Colonic mucosa (tissue), 4 donors: Measurements from ENCODE around the gene KIF21A. TPM values are rescaled to one million over a fixed set of nuclear protein-coding genes. Genes with fewer than 3 reads are reported as not detected.
A peak's percentile ranks its signal among the peaks of the same experiment; 100 is the strongest.

Source experiments
- DNase-seq: peaks from one replicate; pipeline ENCODE4 v3.0.0-alpha.2; 2020
- H3K27ac ChIP-seq: fragments of 200-600 bp; one replicate; pipeline ENCODE4 v1.8.0; 2021
- H3K27me3 ChIP-seq: fragments of 200-600 bp; one replicate; pipeline ENCODE4 v1.8.0; 2021
- H3K36me3 ChIP-seq: fragments of 200-600 bp; one replicate; pipeline ENCODE4 v1.8.0; 2021
- H3K4me1 ChIP-seq: fragments of 200-600 bp; one replicate; pipeline ENCODE4 v1.8.0; 2021; ENCODE audit warnings: mild to moderate bottlenecking
- H3K4me3 ChIP-seq: fragments of 200-600 bp; one replicate; pipeline ENCODE4 v1.8.0; 2021
- H3K9ac ChIP-seq, 2 donors: one replicate each; pipeline ENCODE4 v1.7.0; 2013; ENCODE audit warnings: control low read depth in 2 of 2, low read depth in 2 of 2, low read length in 2 of 2
- H3K9me3 ChIP-seq: fragments of 200-600 bp; one replicate; pipeline ENCODE4 v1.8.0; 2021
- CTCF ChIP-seq: fragments of 200-600 bp; IDR thresholded peaks from one replicate; pipeline ENCODE4 v1.8.0; 2022; ENCODE audit warnings: antibody characterized with exemption, mild to moderate bottlenecking
- intact Hi-C: fragments of 100-400 bp; cut with DNase I; formaldehyde crosslinking; loops from one replicate; pipeline ENCODE4 v1.14.1; 2022
- total RNA-seq, 2 donors: library from RNA; stranded (reverse); fragmentation: NEBNext Ultra II Directional in 1 of 2; extraction: Animal tissue kit (Norgen Biotek cat#: 25700) in 1 of 2; gene quantifications; one replicate each; pipeline ENCODE4 v1.2.1, GENCODE V29; 2021
- donor health status: healthy.
- donor health status: DM: no; HTN: no; CAD: no.
- donor health status: DM: no; HTN: no; CAD: no.

KIF21A gene
- total RNA-seq, 2 donors from 2014 or later, result 24.6 to 31.0 TPM

- Histone ChIP-seq H3K27ac (no peak overlapping the region), H3K4me1 (no peaks in the 10 kb centered on the region), H3K9me3 (no peaks in the 10 kb centered on the region), H3K27me3 (no peaks in the 10 kb centered on the region), H3K4me3 (no peak overlapping the region), H3K9ac (no peak overlapping the region), H3K36me3 (no peaks in the 10 kb centered on the region)
- no peak for DNase-seq
- intact Hi-C loops, result no loop called here
- TF ChIP-seq CTCF, result no peak
Observed at GRCh38 chr12:39393890-39394289, 49.0 kb downstream of the KIF21A start.

- H3K27ac ChIP-seq, result no peak overlapping the region
- intact Hi-C loops, result no loop called here
- no peaks in the 10 kb centered on the region for H3K4me1 ChIP-seq
- no peak overlapping the region for H3K4me3 ChIP-seq
- H3K36me3 ChIP-seq, result no peaks in the 10 kb centered on the region
- H3K9ac ChIP-seq, result no peak overlapping the region
- H3K9me3 ChIP-seq, result no peaks in the 10 kb centered on the region
- DNase-seq, result no peak
- H3K27me3 ChIP-seq, result no peaks in the 10 kb centered on the region
- TF ChIP-seq CTCF, result no peak
Observed at GRCh38 chr12:39393179-39393578, 49.7 kb downstream of the KIF21A start.

GRCh38 chr12:39392154-39392925 is 50.6 kb downstream of the KIF21A start:
- intact Hi-C loops, result no loop called here
- H3K4me1 ChIP-seq, result no peaks in the 10 kb centered on the region
- no peak overlapping the region for H3K27ac ChIP-seq
- no peaks in the 10 kb centered on the region for H3K9me3 ChIP-seq
- TF ChIP-seq CTCF, result no peak
- H3K27me3 ChIP-seq, result no peaks in the 10 kb centered on the region
- no peak overlapping the region for H3K9ac ChIP-seq
- DNase-seq, result peak; percentile 18
- no peaks in the 10 kb centered on the region for H3K36me3 ChIP-seq
- no peak overlapping the region for H3K4me3 ChIP-seq

- Histone ChIP-seq H3K27me3 (no peaks in the 10 kb centered on the region), H3K27ac (no peak overlapping the region), H3K9ac (no peak overlapping the region), H3K36me3 (no peaks in the 10 kb centered on the region), H3K9me3 (no peaks in the 10 kb centered on the region), H3K4me1 (no peaks in the 10 kb centered on the region), H3K4me3 (no peak overlapping the region)
- intact Hi-C loops, result no loop called here
- DNase-seq, result no peak
- TF ChIP-seq CTCF, result no peak
Observed at GRCh38 chr12:39390752-39391151, 52.2 kb downstream of the KIF21A start.

- no peaks in the 10 kb centered on the region for H3K27me3 ChIP-seq
- H3K9me3 ChIP-seq, result no peaks in the 10 kb centered on the region
- H3K9ac ChIP-seq, result no peak overlapping the region
- DNase-seq, result no peak
- no peak for TF ChIP-seq CTCF
- H3K4me1 ChIP-seq, result no peaks in the 10 kb centered on the region
- H3K27ac ChIP-seq, result no peak overlapping the region
- no peaks in the 10 kb centered on the region for H3K36me3 ChIP-seq
- intact Hi-C loops, result no loop called here
- H3K4me3 ChIP-seq, result no peak overlapping the region
Observed at GRCh38 chr12:39389399-39390150, 53.3 kb downstream of the KIF21A start.
